ENCODE data around the gene SLK. TPM values are rescaled to one million over a fixed set of nuclear protein-coding genes. Genes with fewer than 3 reads are reported as not detected.

Gene SLK
- total RNA-seq, 2 experiments from 2014 or later, result 31.2 to 32.6 TPM

- Mint-ChIP-seq H3K9me3 (ENCODE audit: low read depth) (peaks cover 4% of the 10 kb centered on the region), H3K4me1 (peaks cover 13% of the 10 kb centered on the region), H3K4me3 (no peak overlapping the region), H3K27ac (no peak overlapping the region), H3K36me3 (peaks cover 8% of the 10 kb centered on the region), H3K27me3 (peaks cover 2% of the 10 kb centered on the region)
- CTCF ChIA-PET, result no interaction called here
- DNase-seq, result no peak
- no peak for ATAC-seq
These were observed 15.0 kb upstream of the SLK start for GRCh38 chr10:103951942-103952341.

GRCh38 chr10:103954543-103954942 lies 12.4 kb upstream of the SLK start:
- ATAC-seq, result no peak
- DNase-seq, result no peak
- Mint-ChIP-seq H3K36me3 (peaks cover 8% of the 10 kb centered on the region), H3K4me1 (peaks cover 3% of the 10 kb centered on the region), H3K9me3 (ENCODE audit: low read depth) (peaks cover 4% of the 10 kb centered on the region), H3K27me3 (peaks cover 5% of the 10 kb centered on the region), H3K4me3 (no peak overlapping the region), H3K27ac (no peak overlapping the region)
- CTCF ChIA-PET, result interaction anchor here (0.9 kb wide), 1 partner anchor 67 kb away, joined by 4 read pairs; no protein-coding TSS in a partner anchor

GRCh38 chr10:103958996-103959395 lies 7.9 kb upstream of the SLK start:
- no peak overlapping the region for H3K4me3 Mint-ChIP-seq
- peaks cover 11% of the 10 kb centered on the region for H3K27me3 Mint-ChIP-seq
- H3K4me1 Mint-ChIP-seq, result no peaks in the 10 kb centered on the region
- H3K9me3 Mint-ChIP-seq (ENCODE audit: low read depth), result peaks cover 4% of the 10 kb centered on the region
- peaks cover 8% of the 10 kb centered on the region for H3K36me3 Mint-ChIP-seq
- H3K27ac Mint-ChIP-seq, result no peak overlapping the region
- DNase-seq (no peak), ATAC-seq (no peak)
- CTCF ChIA-PET, result no interaction called here

GRCh38 chr10:103960103-103960502 lies 6.8 kb upstream of the SLK start:
- no peak overlapping the region for H3K27ac Mint-ChIP-seq
- CTCF ChIA-PET, result no interaction called here
- H3K4me1 Mint-ChIP-seq, result peaks cover 2% of the 10 kb centered on the region
- DNase-seq, result no peak
- no peak for ATAC-seq
- H3K9me3 Mint-ChIP-seq (ENCODE audit: low read depth), result peaks cover 2% of the 10 kb centered on the region
- no peak overlapping the region for H3K4me3 Mint-ChIP-seq
- H3K27me3 Mint-ChIP-seq, result peaks cover 9% of the 10 kb centered on the region
- H3K36me3 Mint-ChIP-seq, result peaks cover 3% of the 10 kb centered on the region

GRCh38 chr10:103967448-103968071 lies 620 bp downstream of the SLK start:
- Mint-ChIP-seq H3K9me3 (ENCODE audit: low read depth) (no peaks in the 10 kb centered on the region), H3K27ac (peak overlapping the region; percentile 87), H3K36me3 (peaks cover 8% of the 10 kb centered on the region), H3K4me3 (peak overlapping the region; percentile 97), H3K4me1 (peaks cover 37% of the 10 kb centered on the region), H3K27me3 (no peaks in the 10 kb centered on the region)
- DNase-seq (no peak), ATAC-seq (peak; percentile 55)
- CTCF ChIA-PET, result interaction anchor here (0.7 to 3.0 kb wide), 6 partner anchors 24 to 154 kb away, joined by 3 to 12 read pairs (median 4); partner anchors contain the start of gene SFR1

GRCh38 chr10:103968441-103969391 lies 1.8 kb downstream of the SLK start:
- H3K4me3 Mint-ChIP-seq, result peak overlapping the region; percentile 97
- H3K27ac Mint-ChIP-seq, result peak overlapping the region; percentile 87
- no peaks in the 10 kb centered on the region for H3K27me3 Mint-ChIP-seq
- CTCF ChIA-PET, result interaction anchor here (0.7 to 3.0 kb wide), 10 partner anchors 11 to 155 kb away, joined by 3 to 12 read pairs (median 5); partner anchors contain the start of gene SFR1
- no peaks in the 10 kb centered on the region for H3K9me3 Mint-ChIP-seq (ENCODE audit: low read depth)
- H3K36me3 Mint-ChIP-seq, result peaks cover 12% of the 10 kb centered on the region
- no peak for DNase-seq
- no peak for ATAC-seq
- H3K4me1 Mint-ChIP-seq, result peaks cover 45% of the 10 kb centered on the region

GRCh38 chr10:103969436-103969835 lies 2.5 kb downstream of the SLK start:
- Mint-ChIP-seq H3K36me3 (peaks cover 16% of the 10 kb centered on the region), H3K4me3 (peak overlapping the region; percentile 97), H3K4me1 (peaks cover 47% of the 10 kb centered on the region), H3K27ac (peak overlapping the region; percentile 76), H3K9me3 (ENCODE audit: low read depth) (peaks cover 3% of the 10 kb centered on the region), H3K27me3 (no peaks in the 10 kb centered on the region)
- CTCF ChIA-PET, result interaction anchor here (0.8 to 3.0 kb wide), 10 partner anchors 10 to 155 kb away, joined by 3 to 12 read pairs (median 5); partner anchors contain the start of gene SFR1
- ATAC-seq (no peak), DNase-seq (no peak)

- H3K27ac Mint-ChIP-seq, result peak overlapping the region; percentile 7
- H3K27me3 Mint-ChIP-seq, result no peaks in the 10 kb centered on the region
- H3K4me1 Mint-ChIP-seq, result peaks cover 50% of the 10 kb centered on the region
- peaks cover 19% of the 10 kb centered on the region for H3K36me3 Mint-ChIP-seq
- H3K9me3 Mint-ChIP-seq (ENCODE audit: low read depth), result peaks cover 3% of the 10 kb centered on the region
- DNase-seq, result no peak
- CTCF ChIA-PET, result interaction anchor here (0.8 to 3.0 kb wide), 10 partner anchors 9 to 154 kb away, joined by 3 to 12 read pairs (median 5); partner anchors contain the start of gene SFR1
- H3K4me3 Mint-ChIP-seq, result peak overlapping the region; percentile 97
- ATAC-seq, result no peak
These were observed 3.1 kb downstream of the SLK start for GRCh38 chr10:103969857-103970627.

GRCh38 chr10:103975169-103975568 lies 8.2 kb downstream of the SLK start:
- Mint-ChIP-seq H3K27me3 (no peaks in the 10 kb centered on the region), H3K4me3 (no peak overlapping the region), H3K27ac (no peak overlapping the region), H3K4me1 (peaks cover 44% of the 10 kb centered on the region), H3K36me3 (peaks cover 22% of the 10 kb centered on the region), H3K9me3 (ENCODE audit: low read depth) (peaks cover 3% of the 10 kb centered on the region)
- no peak for ATAC-seq
- DNase-seq, result no peak
- CTCF ChIA-PET, result interaction anchor here (1.1 kb wide), 1 partner anchor 8 kb away, joined by 5 read pairs; no protein-coding TSS in a partner anchor

- CTCF ChIA-PET, result no interaction called here
- H3K4me1 Mint-ChIP-seq, result peaks cover 47% of the 10 kb centered on the region
- ATAC-seq (no peak), DNase-seq (no peak)
- no peaks in the 10 kb centered on the region for H3K27me3 Mint-ChIP-seq
- H3K4me3 Mint-ChIP-seq, result no peak overlapping the region
- H3K27ac Mint-ChIP-seq, result no peak overlapping the region
- peaks cover 3% of the 10 kb centered on the region for H3K9me3 Mint-ChIP-seq (ENCODE audit: low read depth)
- peaks cover 22% of the 10 kb centered on the region for H3K36me3 Mint-ChIP-seq
These were observed 10.3 kb downstream of the SLK start for GRCh38 chr10:103977204-103977603.

GRCh38 chr10:103979530-103979929 lies 12.6 kb downstream of the SLK start:
- Mint-ChIP-seq H3K27ac (no peak overlapping the region), H3K4me3 (no peak overlapping the region), H3K9me3 (ENCODE audit: low read depth) (no peaks in the 10 kb centered on the region)

GRCh38 chr10:103980288-103980906 lies 13.5 kb downstream of the SLK start:
- Mint-ChIP-seq H3K4me1 (peaks cover 58% of the 10 kb centered on the region), H3K9me3 (ENCODE audit: low read depth) (no peaks in the 10 kb centered on the region), H3K4me3 (no peak overlapping the region), H3K27ac (no peak overlapping the region), H3K27me3 (no peaks in the 10 kb centered on the region), H3K36me3 (peaks cover 9% of the 10 kb centered on the region)
- no peak for ATAC-seq
- no peak for DNase-seq
- CTCF ChIA-PET, result no interaction called here

More at GRCh38 chr10:103979530-103979929, 12.6 kb downstream of the SLK start:
- H3K4me1 Mint-ChIP-seq, result peaks cover 57% of the 10 kb centered on the region
- ATAC-seq (no peak), DNase-seq (no peak)
- peaks cover 13% of the 10 kb centered on the region for H3K36me3 Mint-ChIP-seq
- H3K27me3 Mint-ChIP-seq, result no peaks in the 10 kb centered on the region
- CTCF ChIA-PET, result interaction anchor here (1.0 to 1.4 kb wide), 2 partner anchors 10 to 91 kb away, joined by 3 to 5 read pairs; no protein-coding TSS in a partner anchor

Measured in activated CD8-positive, alpha-beta memory T cell treated with anti-CD3 and anti-CD28 coated beads, Interleukin-2, amount 10 ng/mL, durations not matched to agents 7 days and 5 days (primary cell).